ENCODE results near the gene ERBB4.

The ERBB4 gene

DNA sequence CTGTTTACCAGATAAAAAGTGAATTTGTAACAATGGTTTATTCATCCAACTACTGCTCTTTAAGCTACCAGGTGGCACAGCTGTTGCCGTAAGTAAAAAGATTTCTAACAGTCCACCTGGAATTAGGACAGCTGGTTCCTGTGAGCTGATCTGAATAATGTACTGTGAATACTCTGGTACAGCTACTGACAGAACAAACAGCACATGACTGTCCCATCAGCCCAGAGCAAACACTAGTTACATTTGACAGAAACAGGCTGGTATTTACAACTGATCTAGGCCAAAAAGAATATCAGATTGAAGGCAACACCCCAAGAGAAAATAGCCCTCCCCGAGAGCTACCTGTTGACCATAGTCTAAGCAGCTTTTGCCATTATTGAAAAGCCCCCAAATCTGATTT lies 1141.8 kb downstream of the ERBB4 start:
- Histone ChIP-seq H3K4me3 (ENCODE audit: low read length) (no peak overlapping the region), H3K9me3 (ENCODE audit: control insufficient read depth, low read length) (no peaks in the 10 kb centered on the region), H3K36me3 (ENCODE audit: control insufficient read depth, insufficient read depth, low read length) (no peaks in the 10 kb centered on the region), H3K27me3 (ENCODE audit: control insufficient read depth, insufficient read depth, low read length) (no peaks in the 10 kb centered on the region), H3K9ac (ENCODE audit: low read length) (no peak overlapping the region), H3K4me1 (ENCODE audit: control insufficient read depth, insufficient read depth, low read length) (no peaks in the 10 kb centered on the region)

DNA sequence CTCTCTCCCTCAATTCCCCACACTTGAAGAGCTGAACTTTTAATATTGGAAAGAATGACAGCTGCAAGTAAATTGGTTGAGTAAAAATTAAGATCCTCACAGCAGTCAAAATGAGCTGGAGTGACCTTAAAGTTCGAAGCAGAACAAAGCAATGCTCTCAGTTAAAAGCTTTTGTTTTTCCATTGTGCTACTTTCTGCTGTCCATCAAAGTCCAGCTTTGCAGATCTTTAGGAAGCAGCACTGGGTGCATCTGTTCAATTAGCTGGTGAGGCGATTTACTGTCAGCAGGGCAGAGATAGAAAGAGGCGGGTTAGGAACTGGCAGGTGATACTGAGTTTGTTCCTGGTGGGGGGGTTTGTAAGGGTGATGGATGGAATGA lies 1147.4 kb downstream of the ERBB4 start:
- H3K4me1 ChIP-seq (ENCODE audit: control insufficient read depth, insufficient read depth, low read length) = no peaks in the 10 kb centered on the region
- no peaks in the 10 kb centered on the region for H3K27me3 ChIP-seq (ENCODE audit: control insufficient read depth, insufficient read depth, low read length)
- H3K4me3 ChIP-seq (ENCODE audit: low read length) = no peak overlapping the region
- H3K9me3 ChIP-seq (ENCODE audit: control insufficient read depth, low read length) = no peaks in the 10 kb centered on the region
- no peak overlapping the region for H3K9ac ChIP-seq (ENCODE audit: low read length)
- H3K36me3 ChIP-seq (ENCODE audit: control insufficient read depth, insufficient read depth, low read length) = no peaks in the 10 kb centered on the region

DNA sequence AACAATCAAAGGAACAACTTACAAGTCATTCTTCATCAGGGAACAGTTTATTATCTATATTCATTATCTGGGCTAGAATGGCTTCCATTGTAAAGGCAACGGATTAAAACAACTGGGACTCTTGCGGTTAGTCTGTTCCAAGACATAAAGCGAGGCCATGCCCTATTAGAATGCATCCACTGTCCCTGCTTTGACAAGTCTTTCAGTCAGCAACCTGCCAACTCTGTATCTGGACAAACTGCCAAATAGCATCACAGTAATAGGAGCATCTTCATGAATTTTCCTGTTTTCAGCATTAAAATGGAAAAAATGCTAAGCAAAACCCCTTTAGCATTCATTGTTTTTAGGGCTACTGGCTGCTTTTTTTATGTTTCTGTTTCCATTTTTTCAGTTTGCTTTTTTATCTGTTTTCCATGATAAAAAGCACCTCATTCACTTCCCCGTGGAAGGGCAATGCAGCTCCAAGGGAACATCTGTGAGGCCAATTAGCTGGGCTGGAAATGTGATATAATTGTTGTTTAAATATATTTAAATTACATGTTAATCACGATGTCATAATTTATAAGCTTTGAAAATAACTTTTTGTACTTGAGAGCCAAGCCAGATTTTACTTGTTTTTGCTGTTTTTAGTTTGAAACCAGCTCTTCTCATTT lies 1147.9 kb downstream of the ERBB4 start:
- no peaks in the 10 kb centered on the region for H3K27me3 ChIP-seq (ENCODE audit: control insufficient read depth, insufficient read depth, low read length)
- H3K36me3 ChIP-seq (ENCODE audit: control insufficient read depth, insufficient read depth, low read length) = no peaks in the 10 kb centered on the region
- no peak overlapping the region for H3K9ac ChIP-seq (ENCODE audit: low read length)
- H3K9me3 ChIP-seq (ENCODE audit: control insufficient read depth, low read length) = no peaks in the 10 kb centered on the region
- no peak overlapping the region for H3K4me3 ChIP-seq (ENCODE audit: low read length)
- H3K4me1 ChIP-seq (ENCODE audit: control insufficient read depth, insufficient read depth, low read length) = no peaks in the 10 kb centered on the region

DNA sequence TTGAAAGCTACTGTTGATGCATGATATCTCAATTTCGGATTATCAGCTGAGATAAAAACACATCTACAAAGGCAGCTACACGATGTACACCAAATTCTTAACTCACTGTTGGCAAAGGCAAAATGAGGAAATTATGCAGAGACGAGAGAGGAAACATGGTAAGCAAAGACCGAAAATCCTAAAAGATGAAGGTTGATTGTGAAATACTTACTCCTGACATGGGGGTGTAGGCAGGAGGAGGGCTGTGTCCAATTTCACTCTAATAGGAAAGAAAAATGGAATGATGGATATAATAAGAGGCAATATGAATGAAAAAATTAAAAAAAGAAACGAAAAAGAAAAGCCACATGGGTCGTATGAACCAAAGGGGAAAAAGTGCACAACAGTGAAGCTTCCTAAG lies 1150.9 kb downstream of the ERBB4 start:
- Histone ChIP-seq H3K36me3 (ENCODE audit: control insufficient read depth, insufficient read depth, low read length) (no peaks in the 10 kb centered on the region), H3K9ac (ENCODE audit: low read length) (no peak overlapping the region), H3K27me3 (ENCODE audit: control insufficient read depth, insufficient read depth, low read length) (no peaks in the 10 kb centered on the region), H3K4me3 (ENCODE audit: low read length) (no peak overlapping the region), H3K4me1 (ENCODE audit: control insufficient read depth, insufficient read depth, low read length) (no peaks in the 10 kb centered on the region), H3K9me3 (ENCODE audit: control insufficient read depth, low read length) (no peaks in the 10 kb centered on the region)

DNA sequence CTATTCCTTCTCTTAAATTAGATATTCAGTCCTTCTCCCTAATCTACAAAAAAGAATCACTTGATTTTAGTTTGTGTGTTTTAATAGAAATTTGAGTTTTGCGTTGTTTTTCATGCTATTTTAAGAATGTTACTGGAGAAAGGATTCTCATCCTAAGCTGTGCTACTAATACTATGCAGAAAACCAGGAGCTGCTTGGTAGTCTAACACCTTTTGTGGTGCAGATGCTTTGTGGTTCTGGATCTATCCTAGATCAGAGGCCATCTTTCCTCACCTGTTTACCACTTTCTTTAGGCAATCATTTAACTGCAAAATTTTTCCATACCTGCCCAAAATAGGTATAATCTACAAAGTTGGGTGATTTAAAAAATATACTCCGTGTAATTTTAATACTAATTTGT lies 1158.6 kb downstream of the ERBB4 start:
- Histone ChIP-seq H3K4me3 (ENCODE audit: low read length) (no peak overlapping the region), H3K27me3 (ENCODE audit: control insufficient read depth, insufficient read depth, low read length) (no peaks in the 10 kb centered on the region), H3K4me1 (ENCODE audit: control insufficient read depth, insufficient read depth, low read length) (no peaks in the 10 kb centered on the region), H3K9ac (ENCODE audit: low read length) (no peak overlapping the region), H3K9me3 (ENCODE audit: control insufficient read depth, low read length) (no peaks in the 10 kb centered on the region), H3K36me3 (ENCODE audit: control insufficient read depth, insufficient read depth, low read length) (no peaks in the 10 kb centered on the region)

DNA sequence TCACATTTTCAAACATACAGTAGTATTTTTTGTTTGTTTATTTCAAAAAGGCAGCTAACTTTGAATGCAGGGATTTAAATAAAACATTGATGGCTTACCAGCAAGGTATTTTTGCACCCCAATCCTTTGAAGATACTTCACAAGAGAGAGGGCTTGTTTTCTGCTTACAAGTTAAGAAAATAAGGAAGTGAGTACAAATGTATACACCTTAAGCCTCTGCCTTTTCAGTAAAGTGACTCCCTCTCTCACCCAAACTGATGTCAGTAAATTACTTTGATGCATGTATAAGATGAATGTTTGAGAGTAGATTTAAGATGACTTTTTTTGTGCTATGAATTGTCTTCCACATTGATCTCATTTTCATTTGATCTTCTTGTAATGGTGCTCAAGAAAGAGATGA lies 1162.2 kb downstream of the ERBB4 start:
- Histone ChIP-seq H3K4me3 (ENCODE audit: low read length) (no peak overlapping the region), H3K4me1 (ENCODE audit: control insufficient read depth, insufficient read depth, low read length) (no peaks in the 10 kb centered on the region), H3K27me3 (ENCODE audit: control insufficient read depth, insufficient read depth, low read length) (no peaks in the 10 kb centered on the region), H3K9ac (ENCODE audit: low read length) (no peak overlapping the region), H3K36me3 (ENCODE audit: control insufficient read depth, insufficient read depth, low read length) (no peaks in the 10 kb centered on the region), H3K9me3 (ENCODE audit: control insufficient read depth, low read length) (no peaks in the 10 kb centered on the region)

DNA sequence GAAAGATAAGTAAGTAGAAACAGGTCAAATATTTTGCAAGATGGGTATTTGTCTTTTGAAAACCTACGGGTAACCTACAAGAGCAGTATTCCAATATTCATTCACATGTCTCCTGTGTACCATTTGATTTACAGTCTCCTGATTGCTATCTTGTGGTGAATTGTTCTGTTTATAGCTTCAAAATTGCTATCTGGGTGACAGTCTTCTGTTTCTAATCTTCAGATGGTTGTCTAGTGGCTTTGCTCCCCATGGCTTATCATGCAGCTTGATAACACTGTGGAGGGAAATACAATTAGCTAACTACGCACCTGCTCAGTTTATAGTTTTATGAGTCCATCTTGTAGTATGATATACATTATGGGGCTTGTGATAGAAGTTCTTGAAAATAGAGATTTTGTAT lies 1165.4 kb downstream of the ERBB4 start:
- Histone ChIP-seq H3K9me3 (ENCODE audit: control insufficient read depth, low read length) (no peaks in the 10 kb centered on the region), H3K9ac (ENCODE audit: low read length) (no peak overlapping the region), H3K4me3 (ENCODE audit: low read length) (no peak overlapping the region), H3K4me1 (ENCODE audit: control insufficient read depth, insufficient read depth, low read length) (no peaks in the 10 kb centered on the region), H3K27me3 (ENCODE audit: control insufficient read depth, insufficient read depth, low read length) (no peaks in the 10 kb centered on the region), H3K36me3 (ENCODE audit: control insufficient read depth, insufficient read depth, low read length) (no peaks in the 10 kb centered on the region)

DNA sequence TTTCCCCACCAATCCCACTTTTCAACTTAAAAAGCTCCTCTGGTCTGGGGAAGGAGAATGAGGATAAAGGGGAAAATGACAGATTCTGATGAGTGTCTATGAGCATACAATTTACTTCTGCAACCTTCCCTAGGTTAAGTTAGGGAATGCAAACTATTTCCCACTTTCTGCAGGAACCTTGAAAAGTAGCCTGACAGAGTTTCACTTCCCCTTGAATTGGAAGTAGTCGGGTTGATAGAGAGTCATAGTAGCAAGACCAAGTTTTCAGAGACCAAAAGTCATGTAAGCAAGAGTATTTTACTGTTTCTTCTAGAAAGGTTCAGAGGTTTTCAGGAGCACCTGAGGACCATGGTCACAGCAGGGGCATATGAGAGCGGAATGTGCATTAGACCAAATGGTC lies 1167.1 kb downstream of the ERBB4 start:
- Histone ChIP-seq H3K27me3 (ENCODE audit: control insufficient read depth, insufficient read depth, low read length) (no peaks in the 10 kb centered on the region), H3K9me3 (ENCODE audit: control insufficient read depth, low read length) (no peaks in the 10 kb centered on the region), H3K9ac (ENCODE audit: low read length) (no peak overlapping the region), H3K4me1 (ENCODE audit: control insufficient read depth, insufficient read depth, low read length) (no peaks in the 10 kb centered on the region), H3K4me3 (ENCODE audit: low read length) (no peak overlapping the region), H3K36me3 (ENCODE audit: control insufficient read depth, insufficient read depth, low read length) (no peaks in the 10 kb centered on the region)

DNA sequence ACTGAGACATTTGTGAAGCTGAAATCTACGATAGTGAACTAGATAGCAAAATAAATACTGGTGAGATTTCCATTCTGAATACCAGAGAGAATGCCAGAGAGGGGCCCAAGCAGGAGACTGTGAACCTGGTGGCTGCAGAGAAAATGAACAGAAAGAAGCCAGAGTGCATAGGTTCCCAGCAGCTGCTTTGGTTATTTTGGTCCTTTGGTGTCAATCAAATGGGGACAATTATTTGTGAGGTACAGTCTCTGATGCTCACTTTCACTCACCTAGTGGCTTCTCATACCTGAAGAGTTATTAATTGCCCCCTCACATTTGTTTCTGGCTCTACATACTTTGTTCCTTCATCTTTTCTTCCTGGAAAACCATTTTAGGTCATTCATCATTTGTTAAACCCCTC lies 1170.1 kb downstream of the ERBB4 start:
- no peaks in the 10 kb centered on the region for H3K4me1 ChIP-seq (ENCODE audit: control insufficient read depth, insufficient read depth, low read length)
- H3K27me3 ChIP-seq (ENCODE audit: control insufficient read depth, insufficient read depth, low read length) = no peaks in the 10 kb centered on the region
- H3K9ac ChIP-seq (ENCODE audit: low read length) = no peak overlapping the region
- no peaks in the 10 kb centered on the region for H3K36me3 ChIP-seq (ENCODE audit: control insufficient read depth, insufficient read depth, low read length)
- no peaks in the 10 kb centered on the region for H3K9me3 ChIP-seq (ENCODE audit: control insufficient read depth, low read length)
- no peak overlapping the region for H3K4me3 ChIP-seq (ENCODE audit: low read length)

DNA sequence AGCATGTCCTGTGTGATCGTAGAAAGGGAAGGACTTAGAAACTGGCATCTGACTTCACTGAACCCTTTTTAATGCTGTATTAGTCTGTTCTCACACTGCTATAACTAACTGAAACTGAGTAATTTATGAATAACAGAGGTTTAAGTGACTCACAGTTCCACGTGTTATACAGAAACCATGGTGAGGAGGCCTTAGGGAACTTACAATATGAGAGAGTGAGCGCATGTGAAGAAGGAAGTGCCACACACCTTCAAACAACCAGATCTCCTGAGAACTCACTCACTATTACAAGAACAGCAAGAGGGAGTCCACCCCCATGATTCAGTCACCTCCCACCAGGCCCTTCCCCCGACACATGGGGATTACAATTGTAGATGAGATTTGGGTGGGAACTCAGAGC lies 1170.9 kb downstream of the ERBB4 start:
- Histone ChIP-seq H3K4me3 (ENCODE audit: low read length) (no peak overlapping the region), H3K27me3 (ENCODE audit: control insufficient read depth, insufficient read depth, low read length) (no peaks in the 10 kb centered on the region), H3K9ac (ENCODE audit: low read length) (no peak overlapping the region), H3K9me3 (ENCODE audit: control insufficient read depth, low read length) (no peaks in the 10 kb centered on the region), H3K36me3 (ENCODE audit: control insufficient read depth, insufficient read depth, low read length) (no peaks in the 10 kb centered on the region), H3K4me1 (ENCODE audit: control insufficient read depth, insufficient read depth, low read length) (no peaks in the 10 kb centered on the region)

DNA sequence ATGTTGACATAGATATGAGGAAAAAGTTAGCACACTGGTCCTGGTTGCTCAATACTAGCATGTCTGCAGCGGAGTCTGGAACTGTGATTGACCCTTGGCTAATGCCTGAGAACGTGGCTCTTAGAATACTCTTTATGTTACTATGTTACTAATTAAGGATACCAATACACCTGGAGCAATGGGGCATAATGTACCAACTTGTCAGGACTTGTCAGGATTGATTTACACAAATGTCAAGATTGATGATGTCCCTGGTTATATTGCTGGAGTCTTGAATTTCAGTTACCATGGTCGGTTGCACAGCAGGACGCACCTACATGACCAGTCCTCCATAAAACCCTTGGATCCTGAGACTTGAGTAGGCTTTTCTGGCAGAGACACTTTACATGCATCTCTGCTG lies 1171.3 kb downstream of the ERBB4 start:
- no peak overlapping the region for H3K4me3 ChIP-seq (ENCODE audit: low read length)
- no peaks in the 10 kb centered on the region for H3K27me3 ChIP-seq (ENCODE audit: control insufficient read depth, insufficient read depth, low read length)
- H3K9me3 ChIP-seq (ENCODE audit: control insufficient read depth, low read length) = no peaks in the 10 kb centered on the region
- H3K4me1 ChIP-seq (ENCODE audit: control insufficient read depth, insufficient read depth, low read length) = no peaks in the 10 kb centered on the region
- no peaks in the 10 kb centered on the region for H3K36me3 ChIP-seq (ENCODE audit: control insufficient read depth, insufficient read depth, low read length)
- H3K9ac ChIP-seq (ENCODE audit: low read length) = no peak overlapping the region

DNA sequence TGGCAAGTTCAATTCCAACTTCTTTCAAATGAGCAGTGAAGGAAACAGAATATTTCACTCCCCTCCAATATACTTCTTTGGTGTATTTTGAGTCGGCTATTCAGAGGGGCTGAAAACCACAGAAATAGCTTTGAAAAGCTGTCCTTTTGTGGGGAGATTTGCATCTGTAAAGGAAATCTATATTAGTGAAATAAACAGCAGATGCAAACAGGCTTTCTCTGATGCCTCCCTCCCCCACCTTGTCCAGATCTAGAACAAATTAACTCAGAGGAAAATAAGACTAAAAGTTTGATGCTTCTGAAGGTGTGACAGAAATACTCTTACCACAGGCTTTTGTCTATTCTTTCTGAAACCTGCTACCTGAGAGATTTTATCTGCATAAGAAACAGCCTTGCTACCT lies 1173.7 kb downstream of the ERBB4 start:
- Histone ChIP-seq H3K9ac (ENCODE audit: low read length) (no peak overlapping the region), H3K4me1 (ENCODE audit: control insufficient read depth, insufficient read depth, low read length) (no peaks in the 10 kb centered on the region), H3K27me3 (ENCODE audit: control insufficient read depth, insufficient read depth, low read length) (no peaks in the 10 kb centered on the region), H3K9me3 (ENCODE audit: control insufficient read depth, low read length) (no peaks in the 10 kb centered on the region), H3K4me3 (ENCODE audit: low read length) (no peak overlapping the region), H3K36me3 (ENCODE audit: control insufficient read depth, insufficient read depth, low read length) (no peaks in the 10 kb centered on the region)

DNA sequence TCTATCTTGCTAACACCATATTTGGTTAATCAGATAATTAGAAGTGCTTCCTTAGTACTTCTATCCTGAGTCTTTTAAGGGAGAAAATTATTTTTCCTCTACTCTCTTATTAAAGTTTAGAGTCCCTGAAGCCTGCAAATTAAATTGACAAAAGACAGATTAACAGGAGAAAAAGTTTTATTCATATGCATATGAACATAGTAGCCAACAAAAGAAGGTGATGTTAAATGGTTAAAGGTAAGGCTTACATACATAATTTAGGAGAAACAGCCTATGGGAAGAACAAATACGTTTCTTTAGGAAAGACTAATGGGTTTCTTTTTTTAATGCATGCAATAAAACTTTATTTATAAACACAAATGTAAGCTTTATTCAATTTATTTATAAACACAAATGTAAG lies 1177.2 kb downstream of the ERBB4 start:
- H3K4me3 ChIP-seq (ENCODE audit: low read length) = no peak overlapping the region
- H3K27me3 ChIP-seq (ENCODE audit: control insufficient read depth, insufficient read depth, low read length) = no peaks in the 10 kb centered on the region
- no peaks in the 10 kb centered on the region for H3K36me3 ChIP-seq (ENCODE audit: control insufficient read depth, insufficient read depth, low read length)
- H3K9ac ChIP-seq (ENCODE audit: low read length) = no peak overlapping the region
- no peaks in the 10 kb centered on the region for H3K4me1 ChIP-seq (ENCODE audit: control insufficient read depth, insufficient read depth, low read length)
- H3K9me3 ChIP-seq (ENCODE audit: control insufficient read depth, low read length) = no peaks in the 10 kb centered on the region
